Breast epithelium (tissue), 3 donors: ENCODE measurements around the gene SRCAP.

Experiments
- CTCF ChIP-seq, 3 donors: fragments of 450-650 bp; IDR thresholded peaks; one replicate each; pipeline ENCODE4 v1.5.1; 2016 to 2017; ENCODE audit warnings: antibody characterized with exemption in 3 of 3, mild to moderate bottlenecking in 3 of 3, moderate library complexity in 3 of 3
- POLR2A ChIP-seq: fragments of 450-650 bp; IDR thresholded peaks from one replicate; pipeline ENCODE4 v1.6.1; 2016; ENCODE audit warnings: antibody characterized with exemption, mild to moderate bottlenecking, moderate library complexity

- TF ChIP-seq CTCF (IDR thresholded peaks at IDR 0.05) (no peak), POLR2A (no peak)
Measured at GRCh38 chr16:30669026-30669902, 29.7 kb upstream of the SRCAP start.
